SK-MEL-5 (cell line): Measurements from ENCODE around the gene APOL4. TPM values are rescaled to one million over a fixed set of nuclear protein-coding genes. Genes with fewer than 3 reads are reported as not detected.
"Not testable (repeated sequence)": the region's sequence is repeated elsewhere in the genome, so short reads cannot be mapped to it uniquely, and the experiment has no call there.

ENCODE experiments used
- DNase-seq: peaks from one replicate; pipeline ENCODE4 v3.0.0-alpha.2; 2016; ENCODE audit warnings: low read depth, low spot score
- in situ Hi-C: cut with HindIII; loops from 2 replicates; pipeline ENCODE4 v1.10.0; 2016; ENCODE audit warnings: low sequenced_read_pairs, high pct_unique_total_duplicates, low pct_unique_long_range_greater_than_20kb
- total RNA-seq: library from RNA; depleted of rRNA; stranded (reverse); fragments of >200 nt; shearing (Covaris generic); gene quantifications from 2 replicates; pipeline ENCODE4 v1.2.3, GENCODE V29; 2014

Gene APOL4
- total RNA-seq, 1 experiment from 2014 or later: not detected

DNA sequence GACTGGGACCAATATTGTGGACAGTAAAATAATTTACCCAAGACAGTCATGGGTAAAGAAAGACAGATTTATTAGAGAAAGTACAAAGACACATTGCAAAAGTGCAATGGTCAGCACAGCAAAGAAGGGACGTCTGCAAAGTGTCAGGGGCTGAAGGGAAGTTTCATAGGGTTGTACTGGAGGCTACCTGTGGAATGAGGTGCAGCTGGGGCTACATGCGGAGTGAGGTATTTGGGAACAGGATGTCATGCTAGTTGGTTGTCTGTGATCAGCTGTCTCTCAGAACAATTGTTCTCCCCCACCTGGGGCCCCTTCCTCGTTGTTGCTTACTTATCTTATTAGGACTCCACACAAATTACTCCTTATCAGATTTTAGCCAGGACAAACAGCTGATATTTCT, 29.7 kb downstream of the APOL4 start:
- in situ Hi-C loops: no loop called here
- DNase-seq: no peak

DNA sequence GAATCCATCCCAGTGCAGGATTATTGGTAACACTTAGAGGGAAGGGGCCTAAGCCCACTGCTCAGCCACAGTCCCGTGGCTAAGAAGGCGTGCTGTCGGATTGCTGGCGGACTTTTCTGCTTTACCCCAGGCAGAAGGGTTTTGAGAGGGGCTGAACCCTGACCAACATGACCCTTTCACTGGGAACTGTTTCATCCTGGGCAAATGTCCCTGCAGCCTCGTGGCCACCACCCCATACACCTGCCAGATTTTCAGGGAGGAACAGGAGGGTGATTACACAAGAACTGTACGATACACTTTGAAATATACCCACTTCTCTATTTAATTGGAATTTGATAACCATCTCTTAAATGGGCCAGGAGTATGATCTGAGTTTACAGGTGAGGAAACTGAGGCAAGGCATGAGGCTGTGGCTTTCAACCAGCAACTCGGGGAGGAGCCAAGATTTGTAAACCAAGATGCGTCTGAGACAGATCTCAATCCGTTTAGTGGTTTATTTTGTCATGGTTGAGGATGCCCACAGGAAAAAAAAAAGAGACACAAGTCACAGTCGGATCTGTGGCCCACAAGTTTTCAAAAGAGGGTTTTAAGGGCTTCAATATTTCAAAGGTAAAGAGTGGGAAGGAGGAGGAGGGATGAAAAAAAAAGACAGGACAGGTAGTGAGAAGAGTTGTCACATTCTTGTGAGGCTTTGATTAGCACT, 34.9 kb downstream of the APOL4 start:
- in situ Hi-C loops: no loop called here
- DNase-seq: no peak

- in situ Hi-C loops: no loop called here
Measured at GRCh38 chr22:36166086-36166485, 35.5 kb downstream of the APOL4 start.

DNA sequence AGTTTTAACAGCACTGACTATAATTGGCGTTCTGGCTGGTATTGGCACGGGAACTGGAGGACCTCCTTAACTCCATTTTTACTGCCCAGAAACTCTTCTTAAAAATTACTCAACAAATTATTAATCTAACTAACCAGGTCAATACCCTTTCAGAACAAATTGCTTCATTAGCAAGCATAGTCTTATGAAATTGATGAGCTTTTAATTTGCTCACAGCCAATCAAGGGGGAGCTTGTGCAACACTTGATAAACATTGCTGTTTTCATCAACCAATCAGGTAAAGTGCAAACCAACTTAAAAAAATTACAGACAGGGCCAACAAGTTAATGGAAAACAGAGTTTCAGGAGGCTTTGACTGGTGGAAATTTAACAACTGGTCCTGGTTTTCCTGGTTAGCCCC, 36.5 kb downstream of the APOL4 start:
- in situ Hi-C loops: no loop called here
- DNase-seq: no peak

More at GRCh38 chr22:36166086-36166485, 35.5 kb downstream of the APOL4 start:
- DNase-seq: no peak

GRCh38 chr22:36164621-36165020, 37.0 kb downstream of the APOL4 start:
- in situ Hi-C loops: no loop called here
- no peak for DNase-seq

- in situ Hi-C loops: no loop called here
- DNase-seq: no peak
Measured at GRCh38 chr22:36163497-36163896, 38.1 kb downstream of the APOL4 start.

- DNase-seq: no peak
- in situ Hi-C loops: no loop called here
Measured at GRCh38 chr22:36162127-36163034, 39.2 kb downstream of the APOL4 start.

DNA sequence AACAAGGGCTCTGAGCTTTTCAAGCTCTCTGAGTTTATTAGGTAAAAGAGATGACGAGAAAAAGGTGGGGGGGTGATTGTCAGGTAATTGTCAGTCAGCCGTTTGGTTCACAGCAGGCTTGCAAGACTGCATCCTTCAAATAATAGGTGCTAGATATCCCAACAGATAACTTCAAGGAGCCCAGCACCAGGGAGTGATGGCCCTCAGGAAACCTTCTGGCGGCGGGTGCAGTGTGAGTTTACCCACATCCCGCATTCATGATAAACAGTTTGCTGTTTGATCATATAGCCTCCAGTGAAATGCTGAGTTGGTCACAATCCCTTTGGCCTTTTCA, 39.8 kb downstream of the APOL4 start:
- in situ Hi-C loops, DNase-seq: not testable (repeated sequence)

GRCh38 chr22:36160499-36160942, 41.1 kb downstream of the APOL4 start, which contains the start of gene APOL3:
APOL3 (minus strand) TSS chr22:36160755; CDS start chr22:36149055, 11,700 bp downstream.
- DNase-seq: no peak
- in situ Hi-C loops: no loop called here

- DNase-seq: peak; percentile 50
- in situ Hi-C loops: no loop called here
Measured at GRCh38 chr22:36156515-36157419, 44.8 kb downstream of the APOL4 start.

- in situ Hi-C loops: no loop called here
- DNase-seq: no peak
Measured at GRCh38 chr22:36156119-36156514, 45.5 kb downstream of the APOL4 start.

- in situ Hi-C loops: no loop called here
Measured at GRCh38 chr22:36155702-36156101, 45.9 kb downstream of the APOL4 start.

DNA sequence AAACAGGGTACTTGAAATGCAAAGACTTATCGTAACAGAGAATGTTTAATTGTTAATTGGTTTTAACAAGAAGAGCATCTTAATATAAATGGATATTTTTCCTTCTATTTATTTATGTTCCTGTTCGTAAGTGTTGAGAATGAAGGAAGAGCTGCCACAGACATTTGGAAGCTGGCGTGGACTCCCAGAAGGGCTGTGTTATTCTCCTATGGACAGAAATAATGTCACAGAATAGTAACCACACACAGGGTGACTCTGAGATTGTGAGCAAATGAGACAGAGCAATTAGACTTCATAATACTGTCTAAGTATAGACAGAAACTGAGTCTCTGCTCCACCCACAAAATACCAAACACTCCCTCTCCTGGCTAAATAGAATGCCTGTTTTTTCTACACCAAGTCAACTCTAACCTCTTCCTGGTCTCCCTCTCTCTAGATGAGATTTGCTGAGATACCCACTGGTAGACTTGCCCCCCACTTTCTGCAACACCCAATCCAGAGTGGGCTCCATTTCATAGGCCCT, 47.1 kb downstream of the APOL4 start:
- in situ Hi-C loops: no loop called here
- DNase-seq: no peak

More at GRCh38 chr22:36155702-36156101, 45.9 kb downstream of the APOL4 start:
- DNase-seq: no peak

DNA sequence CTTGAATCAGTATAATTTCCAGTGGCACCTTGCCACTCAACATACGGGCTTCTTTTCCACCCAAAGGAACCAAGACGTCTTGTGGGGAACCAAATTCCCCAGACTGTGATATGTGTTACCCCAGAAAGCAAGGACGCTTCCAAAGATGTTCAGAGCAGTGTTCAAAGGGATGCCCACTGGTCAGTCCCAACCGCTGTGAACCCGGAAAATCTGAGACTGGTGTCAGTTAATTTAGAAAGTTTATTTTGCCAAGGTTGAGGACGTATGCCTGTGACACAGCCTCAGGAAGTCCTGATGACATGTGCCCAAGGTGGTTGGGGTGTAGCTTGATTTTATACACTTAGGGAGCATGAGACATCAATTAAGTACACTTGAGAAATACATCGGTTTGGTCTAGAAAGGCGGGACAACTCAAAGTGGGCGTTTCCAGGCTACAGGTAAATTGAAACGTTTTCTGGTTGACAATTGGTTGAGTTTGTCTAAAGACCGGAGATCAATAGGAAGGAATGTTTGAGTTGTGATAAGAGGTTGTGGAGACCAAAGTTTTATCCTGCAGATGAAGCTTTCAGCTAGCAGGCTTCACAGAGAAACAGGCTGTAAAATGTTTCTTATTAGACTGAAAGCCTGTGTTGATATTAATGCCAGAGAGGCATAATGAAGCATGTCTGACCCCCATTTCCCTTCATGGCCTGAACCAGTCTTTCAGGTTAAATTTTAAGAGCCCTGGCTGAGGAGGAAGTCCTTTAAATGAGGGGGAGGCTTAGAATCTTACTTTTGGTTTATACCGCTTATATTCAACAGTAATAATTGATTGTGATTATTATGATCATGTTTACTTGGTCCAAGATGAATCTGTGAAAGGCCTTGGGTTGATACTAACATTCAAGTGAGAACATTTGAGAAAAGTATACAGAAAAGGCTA, 47.8 kb downstream of the APOL4 start:
- DNase-seq: no peak
- in situ Hi-C loops: no loop called here

GRCh38 chr22:36152821-36153220, 48.8 kb downstream of the APOL4 start:
- DNase-seq, in situ Hi-C loops: not testable (repeated sequence)

- in situ Hi-C loops: no loop called here
Measured at GRCh38 chr22:36152088-36152487, 49.5 kb downstream of the APOL4 start.

More at GRCh38 chr22:36152088-36152487, 49.5 kb downstream of the APOL4 start:
- DNase-seq: no peak
